ENCODE data around the gene YWHAE. TPM values are rescaled to one million over a fixed set of nuclear protein-coding genes. Genes with fewer than 3 reads are reported as not detected.
A peak's percentile ranks its signal among the peaks of the same experiment; 100 is the strongest.

The YWHAE gene
- total and polyA plus RNA-seq, 2 experiments from 2014 or later, result 287 to 599 TPM

DNA sequence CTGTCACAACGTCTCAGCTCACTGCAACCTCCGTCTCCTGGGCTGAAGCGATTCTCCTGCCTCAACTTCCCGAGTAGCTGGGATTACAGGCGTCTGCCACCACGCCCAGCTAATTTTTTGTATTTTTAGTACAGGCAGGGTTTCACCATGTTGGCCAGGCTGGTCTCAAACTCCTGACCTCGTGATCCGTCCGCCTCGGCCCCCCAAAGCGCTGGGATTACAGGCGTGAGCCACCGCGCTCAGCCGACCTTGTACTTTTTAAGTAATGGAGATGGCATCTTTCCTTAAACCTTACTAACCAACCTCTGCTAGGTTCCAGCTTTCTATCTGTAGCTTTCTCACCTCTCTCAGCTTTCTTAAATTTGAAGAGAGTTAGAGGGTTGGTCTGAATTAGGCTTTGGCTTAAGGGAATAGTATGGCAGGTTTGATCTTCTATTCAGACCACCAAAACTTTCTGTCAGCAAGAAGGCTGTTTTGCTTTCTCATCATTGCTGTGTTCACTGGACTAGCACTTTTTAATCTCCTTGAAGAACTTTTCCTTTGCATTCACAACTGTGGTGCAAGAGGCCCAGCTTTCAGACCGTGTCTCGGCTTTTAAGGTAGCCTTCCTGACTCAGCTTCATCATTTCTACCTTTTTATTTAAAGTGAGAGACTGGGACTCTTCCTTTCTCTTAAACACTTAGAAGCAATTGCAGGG, 28.0 kb downstream of the YWHAE start:
- Histone ChIP-seq H3K27me3 (replicated peaks; ENCODE audit: insufficient read depth) (no peaks in the 10 kb centered on the region), H3K9ac (no peak overlapping the region), H3F3A (ENCODE audit: insufficient read depth) (peaks cover 61% of the 10 kb centered on the region), H2AFZ (no peak overlapping the region), H3K4me1 (ENCODE audit: insufficient read depth) (peaks cover 48% of the 10 kb centered on the region), H4K20me1 (ENCODE audit: insufficient read depth) (peaks cover 89% of the 10 kb centered on the region), H3K36me3 (ENCODE audit: low read depth) (peaks cover 11% of the 10 kb centered on the region), H3K9me2 (ENCODE audit: insufficient read depth) (no peaks in the 10 kb centered on the region), H3K4me3 (no peak overlapping the region), H3K79me2 (ENCODE audit: insufficient read depth) (peaks cover 100% of the 10 kb centered on the region), H3K9me3 (ENCODE audit: low read depth) (no peaks in the 10 kb centered on the region), H3K4me2 (ENCODE audit: unreplicated experiment) (no peak overlapping the region), H3K27ac (no peak overlapping the region)
- WGBS, 2 experiments (ENCODE audit: low coverage in 1 of 2, low lambda C conversion rate in 2 of 2, missing lambda C conversion rate in 2 of 2), result 58 to 67% methylated on average over 17 of the region's 17 CpGs
- no peak for DNase-seq
- TF ChIP-seq EZH2 (IDR thresholded peaks at IDR 0.05; ENCODE audit: insufficient read depth, poor library complexity, severe bottlenecking) (no peak), EZH2phosphoT487 (IDR thresholded peaks at IDR 0.05; ENCODE audit: insufficient read depth, low read depth) (no peak)
- in situ Hi-C loops (cut with MboI), result no loop called here

DNA sequence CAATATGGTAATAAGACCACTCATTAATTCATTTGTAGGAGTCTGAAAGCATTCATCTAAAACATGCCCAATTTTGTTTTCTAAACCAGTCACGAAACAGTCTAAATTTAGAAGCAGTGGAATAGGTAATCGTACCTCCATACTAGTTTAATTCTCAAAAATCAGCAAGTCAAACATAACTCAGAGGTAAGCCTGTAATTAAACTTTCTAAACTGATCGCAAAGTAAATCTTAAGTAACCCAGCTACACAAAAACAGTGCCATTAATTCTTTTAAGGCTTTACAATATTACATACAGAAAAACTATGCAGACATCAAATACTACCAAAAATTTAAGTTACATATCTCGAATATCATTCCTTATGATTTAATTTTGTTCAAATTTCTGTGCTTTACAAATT, 31.4 kb downstream of the YWHAE start:
- Histone ChIP-seq H3K27ac (no peak overlapping the region), H3F3A (ENCODE audit: insufficient read depth) (peaks cover 49% of the 10 kb centered on the region), H3K9me2 (ENCODE audit: insufficient read depth) (no peaks in the 10 kb centered on the region), H3K4me2 (ENCODE audit: unreplicated experiment) (no peak overlapping the region), H3K4me1 (ENCODE audit: insufficient read depth) (peaks cover 43% of the 10 kb centered on the region), H3K9me3 (ENCODE audit: low read depth) (no peaks in the 10 kb centered on the region), H3K36me3 (ENCODE audit: low read depth) (peaks cover 21% of the 10 kb centered on the region), H2AFZ (no peak overlapping the region), H3K9ac (no peak overlapping the region), H3K27me3 (replicated peaks; ENCODE audit: insufficient read depth) (no peaks in the 10 kb centered on the region), H3K79me2 (ENCODE audit: insufficient read depth) (peaks cover 100% of the 10 kb centered on the region), H3K4me3 (no peak overlapping the region), H4K20me1 (ENCODE audit: insufficient read depth) (peaks cover 75% of the 10 kb centered on the region)
- in situ Hi-C loops (cut with MboI), result no loop called here
- TF ChIP-seq EZH2phosphoT487 (IDR thresholded peaks at IDR 0.05; ENCODE audit: insufficient read depth, low read depth) (no peak), EZH2 (IDR thresholded peaks at IDR 0.05; ENCODE audit: insufficient read depth, poor library complexity, severe bottlenecking) (no peak)
- WGBS, 2 experiments (ENCODE audit: low coverage in 1 of 2, low lambda C conversion rate in 2 of 2, missing lambda C conversion rate in 2 of 2), result 95 to 96% methylated on average over 4 of the region's 4 CpGs
- no peak for DNase-seq

DNA sequence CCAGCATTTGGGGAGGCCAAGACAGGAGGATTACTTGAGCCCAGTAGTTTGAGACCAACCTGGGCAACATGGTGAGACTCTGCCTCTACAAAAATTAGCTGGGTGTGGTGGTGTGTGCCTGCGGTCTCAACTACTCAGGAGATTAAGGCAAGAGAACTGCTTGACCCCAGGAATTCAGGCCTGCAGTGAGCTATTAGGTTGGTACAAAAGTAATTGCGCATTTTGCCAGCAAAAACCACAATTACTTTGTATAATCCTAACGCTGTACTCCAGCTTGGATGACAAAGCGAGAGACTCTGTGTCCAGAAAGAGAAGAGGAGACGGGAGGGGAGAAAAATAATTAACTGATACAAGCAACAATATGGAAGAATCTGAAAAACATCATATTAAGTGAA, 32.7 kb downstream of the YWHAE start:
- Histone ChIP-seq H3K4me3 (0 out of 2 replicates have a peak overlapping the region, but pooled peaks have one; percentile 11), H3F3A (ENCODE audit: insufficient read depth) (peaks cover 54% of the 10 kb centered on the region), H3K79me2 (ENCODE audit: insufficient read depth) (peaks cover 100% of the 10 kb centered on the region), H3K9me2 (ENCODE audit: insufficient read depth) (no peaks in the 10 kb centered on the region), H3K9ac (peak overlapping the region; percentile 49), H2AFZ (no peak overlapping the region), H4K20me1 (ENCODE audit: insufficient read depth) (peaks cover 72% of the 10 kb centered on the region), H3K27ac (peak overlapping the region; percentile 77), H3K36me3 (ENCODE audit: low read depth) (peaks cover 11% of the 10 kb centered on the region; the same call in 1 of the 2 replicates), H3K4me1 (ENCODE audit: insufficient read depth) (peaks cover 51% of the 10 kb centered on the region), H3K9me3 (ENCODE audit: low read depth) (no peaks in the 10 kb centered on the region), H3K4me2 (ENCODE audit: unreplicated experiment) (peak overlapping the region; percentile 45), H3K27me3 (replicated peaks; ENCODE audit: insufficient read depth) (no peaks in the 10 kb centered on the region)
- TF ChIP-seq EZH2phosphoT487 (IDR thresholded peaks at IDR 0.05; ENCODE audit: insufficient read depth, low read depth), result no peak
- in situ Hi-C loops (cut with MboI), result no loop called here
- peak; percentile 60 for DNase-seq
- WGBS, 2 experiments (ENCODE audit: low coverage in 1 of 2, low lambda C conversion rate in 2 of 2, missing lambda C conversion rate in 2 of 2), result 12 to 13% methylated on average over 5 of the region's 5 CpGs

- H3K27ac ChIP-seq, result peak overlapping the region; percentile 77
- H3K27me3 ChIP-seq (replicated peaks; ENCODE audit: insufficient read depth), result no peaks in the 10 kb centered on the region
- no peaks in the 10 kb centered on the region for H3K9me2 ChIP-seq (ENCODE audit: insufficient read depth)
- peaks cover 11% of the 10 kb centered on the region; the same call in 1 of the 2 replicates for H3K36me3 ChIP-seq (ENCODE audit: low read depth)
- TF ChIP-seq EZH2phosphoT487 (IDR thresholded peaks at IDR 0.05; ENCODE audit: insufficient read depth, low read depth) (no peak), EZH2 (IDR thresholded peaks at IDR 0.05; ENCODE audit: insufficient read depth, poor library complexity, severe bottlenecking) (no peak)
- H3K4me1 ChIP-seq (ENCODE audit: insufficient read depth), result peaks cover 62% of the 10 kb centered on the region
- no peak for DNase-seq
- H3K9ac ChIP-seq, result peak overlapping the region; percentile 49
- no peaks in the 10 kb centered on the region for H3K9me3 ChIP-seq (ENCODE audit: low read depth)
- peak overlapping the region; percentile 11; the same call in 1 of the 2 replicates for H3K4me3 ChIP-seq
- no peak overlapping the region for H2AFZ ChIP-seq
- WGBS, 2 experiments (ENCODE audit: low coverage in 1 of 2, low lambda C conversion rate in 2 of 2, missing lambda C conversion rate in 2 of 2), result 87 to 89% methylated on average over 7 of the region's 7 CpGs
- peak overlapping the region; percentile 45 for H3K4me2 ChIP-seq (ENCODE audit: unreplicated experiment)
- peaks cover 59% of the 10 kb centered on the region for H3F3A ChIP-seq (ENCODE audit: insufficient read depth)
- H3K79me2 ChIP-seq (ENCODE audit: insufficient read depth), result peaks cover 100% of the 10 kb centered on the region
- in situ Hi-C loops (cut with MboI), result no loop called here
- peaks cover 61% of the 10 kb centered on the region for H4K20me1 ChIP-seq (ENCODE audit: insufficient read depth)
These were observed 33.8 kb downstream of the YWHAE start for GRCh38 chr17:1366234-1366633.

Measured in GM23248 (cell line).